HG02870 (cell line): Measurements from ENCODE around the gene NCAN.

Source experiments
- ATAC-seq: cut with Tn5 transposase; IDR thresholded peaks from one replicate; pipeline ENCODE4 v1.9.1; 2021; ENCODE audit warnings: mild to moderate bottlenecking, moderate library complexity; ENCODE audit not compliant: unreplicated experiment

NCAN gene

GRCh38 chr19:19258589-19259338, 47.0 kb downstream of the NCAN start:
- ATAC-seq: no peak

DNA sequence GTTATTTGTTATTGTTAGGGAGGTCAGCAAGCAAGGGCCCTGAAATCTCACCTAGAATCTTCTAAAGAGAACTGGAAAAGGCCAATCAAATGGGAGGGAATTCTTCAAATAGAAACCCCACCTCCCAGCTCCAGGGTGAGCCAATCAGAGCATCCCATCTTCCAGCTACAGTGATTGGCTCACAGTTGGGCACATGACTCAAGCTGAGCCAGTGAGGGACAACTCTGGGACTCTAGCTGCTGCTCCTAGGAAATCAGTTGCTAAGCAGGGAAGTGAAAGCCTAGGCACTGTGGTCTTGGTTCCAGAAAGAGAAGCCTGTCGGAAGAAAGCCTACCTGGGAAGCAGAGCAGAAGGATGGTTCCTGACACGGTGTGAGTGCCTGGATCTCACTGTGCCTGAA, 48.0 kb downstream of the NCAN start:
- no peak for ATAC-seq

DNA sequence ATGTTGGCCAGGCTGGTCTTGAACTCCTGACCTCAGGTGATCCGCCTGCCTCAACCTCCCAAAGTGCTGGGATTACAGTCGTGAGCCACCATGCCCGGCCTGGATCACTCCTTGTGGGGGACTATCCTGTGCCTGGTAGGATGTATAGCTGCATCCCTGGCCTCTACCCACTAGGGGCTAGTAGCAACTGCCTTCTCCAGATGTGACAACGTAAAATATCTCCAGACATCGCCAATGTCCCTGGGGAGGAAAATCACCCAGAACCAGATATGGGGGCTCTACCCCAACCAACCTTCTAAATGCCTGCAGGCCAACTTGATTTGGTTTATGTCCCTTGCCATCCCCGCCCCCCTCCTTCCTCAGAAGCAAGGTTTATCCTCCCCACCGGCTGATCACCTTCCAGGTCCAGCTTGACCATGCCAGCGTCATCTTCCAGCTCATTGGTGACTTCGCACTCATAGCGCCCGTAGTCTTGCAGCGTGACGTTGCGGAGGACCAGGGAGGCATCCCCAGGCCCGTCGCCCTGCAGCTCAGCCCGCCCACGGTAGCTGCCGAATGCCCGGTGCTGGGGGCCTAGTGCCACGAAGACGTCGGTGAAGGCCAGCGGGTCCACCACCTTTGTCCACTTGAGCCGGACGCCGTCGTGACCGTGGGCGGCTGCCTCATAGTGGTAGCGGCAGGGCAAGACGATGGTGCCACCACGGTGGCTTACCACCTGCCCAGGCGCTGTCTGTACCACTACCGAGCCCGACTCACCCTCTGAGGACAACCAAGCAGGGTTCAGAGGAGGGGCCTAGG, 48.9 kb downstream of the NCAN start:
- ATAC-seq: no peak

DNA sequence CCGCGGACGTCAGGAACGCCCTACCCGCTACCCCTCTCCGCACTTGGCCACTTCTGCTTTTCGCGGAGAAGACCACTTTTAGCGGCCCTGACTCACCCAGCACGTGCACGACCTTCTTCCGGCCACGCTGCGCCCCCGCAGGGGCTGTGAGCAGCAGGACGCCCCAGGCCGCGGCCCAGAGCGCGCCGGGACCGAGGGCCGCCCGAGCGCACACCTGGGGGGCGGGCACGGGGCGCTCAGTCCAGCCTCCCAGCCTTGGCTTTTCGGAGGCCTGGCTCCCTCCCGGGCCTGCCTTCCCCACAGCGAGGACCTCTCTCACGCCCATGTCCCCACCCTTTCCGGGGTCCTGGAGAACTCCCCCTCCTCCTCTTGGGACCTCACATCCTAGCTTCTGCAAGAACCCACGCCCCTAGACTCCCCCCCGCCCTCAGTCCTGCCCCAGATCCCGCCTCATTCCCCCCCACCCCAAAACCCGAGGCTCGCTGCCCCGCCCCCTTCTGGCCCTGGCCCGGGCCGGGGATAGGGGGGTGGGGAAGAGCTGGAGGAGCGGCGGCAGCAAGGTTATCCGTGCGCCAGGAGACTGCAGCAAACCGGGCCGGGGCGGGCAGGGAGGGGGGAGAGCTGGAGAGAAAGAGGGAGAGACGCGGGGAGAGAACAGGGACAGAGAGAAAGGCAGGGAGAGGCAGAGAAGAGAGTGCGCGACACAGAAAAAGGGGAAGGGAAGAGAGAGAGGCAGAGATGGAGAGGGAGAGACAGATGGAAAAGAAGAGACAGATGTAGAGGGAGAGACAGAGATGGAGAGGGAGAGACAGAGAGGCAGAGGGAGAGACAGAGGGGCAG, 49.8 kb downstream of the NCAN start:
- no peak for ATAC-seq

GRCh38 chr19:19262190-19263057, 50.7 kb downstream of the NCAN start:
- no peak for ATAC-seq

GRCh38 chr19:19263886-19264487, 52.2 kb downstream of the NCAN start:
- ATAC-seq: no peak

GRCh38 chr19:19267305-19267704, 55.5 kb downstream of the NCAN start:
- no peak for ATAC-seq

DNA sequence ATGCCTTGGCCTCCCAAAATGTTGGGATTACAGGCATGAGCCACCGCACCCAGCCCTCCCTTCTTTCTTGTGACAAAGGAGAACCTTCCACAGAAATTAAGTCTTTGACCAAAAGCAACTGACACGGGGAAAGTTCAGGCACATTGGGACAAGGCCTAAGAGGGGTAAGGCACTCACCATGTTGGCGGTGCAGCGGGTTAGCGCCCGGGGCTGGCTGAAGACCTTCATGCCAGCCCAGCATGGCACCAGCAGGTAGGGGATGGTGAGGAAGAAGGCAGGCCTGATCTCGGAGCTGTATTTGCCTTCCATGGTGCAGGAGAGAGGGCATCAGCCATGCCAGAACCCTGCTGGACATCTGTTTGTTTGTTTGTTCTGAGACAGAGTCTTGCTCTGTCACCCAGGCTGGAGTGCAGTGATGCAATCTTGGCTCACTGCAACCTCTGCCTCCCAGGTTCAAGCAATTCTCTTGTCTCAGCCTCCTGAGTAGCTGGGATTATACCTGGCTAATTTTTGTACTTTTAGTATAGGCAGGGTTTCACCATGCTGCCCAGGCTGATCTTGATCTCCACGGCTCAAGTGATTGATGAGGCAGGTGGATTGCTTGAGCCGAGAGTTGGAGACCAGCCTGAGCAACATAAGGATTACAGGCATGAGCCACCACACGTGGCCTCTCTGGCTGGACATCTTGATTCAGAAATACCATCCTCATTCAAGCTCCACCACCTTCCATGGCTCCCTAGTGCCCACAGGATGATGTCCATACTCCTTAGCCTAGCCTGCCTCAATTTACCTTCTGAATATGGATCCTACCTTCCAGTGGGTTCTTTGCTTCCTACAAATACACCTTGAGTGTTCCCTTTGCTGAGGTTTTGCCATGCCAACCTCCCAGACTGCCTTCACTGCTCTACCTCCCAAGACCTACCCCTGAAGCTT, 57.0 kb downstream of the NCAN start:
- no peak for ATAC-seq

- ATAC-seq: no peak
Observed at GRCh38 chr19:19269952-19270694, 58.4 kb downstream of the NCAN start.

- ATAC-seq: no peak
Observed at GRCh38 chr19:19270749-19271571, 59.2 kb downstream of the NCAN start.

- no peak for ATAC-seq
Observed at GRCh38 chr19:19271828-19272599, 60.3 kb downstream of the NCAN start.

- ATAC-seq: no peak
Observed at GRCh38 chr19:19274146-19274545, 62.4 kb downstream of the NCAN start.

DNA sequence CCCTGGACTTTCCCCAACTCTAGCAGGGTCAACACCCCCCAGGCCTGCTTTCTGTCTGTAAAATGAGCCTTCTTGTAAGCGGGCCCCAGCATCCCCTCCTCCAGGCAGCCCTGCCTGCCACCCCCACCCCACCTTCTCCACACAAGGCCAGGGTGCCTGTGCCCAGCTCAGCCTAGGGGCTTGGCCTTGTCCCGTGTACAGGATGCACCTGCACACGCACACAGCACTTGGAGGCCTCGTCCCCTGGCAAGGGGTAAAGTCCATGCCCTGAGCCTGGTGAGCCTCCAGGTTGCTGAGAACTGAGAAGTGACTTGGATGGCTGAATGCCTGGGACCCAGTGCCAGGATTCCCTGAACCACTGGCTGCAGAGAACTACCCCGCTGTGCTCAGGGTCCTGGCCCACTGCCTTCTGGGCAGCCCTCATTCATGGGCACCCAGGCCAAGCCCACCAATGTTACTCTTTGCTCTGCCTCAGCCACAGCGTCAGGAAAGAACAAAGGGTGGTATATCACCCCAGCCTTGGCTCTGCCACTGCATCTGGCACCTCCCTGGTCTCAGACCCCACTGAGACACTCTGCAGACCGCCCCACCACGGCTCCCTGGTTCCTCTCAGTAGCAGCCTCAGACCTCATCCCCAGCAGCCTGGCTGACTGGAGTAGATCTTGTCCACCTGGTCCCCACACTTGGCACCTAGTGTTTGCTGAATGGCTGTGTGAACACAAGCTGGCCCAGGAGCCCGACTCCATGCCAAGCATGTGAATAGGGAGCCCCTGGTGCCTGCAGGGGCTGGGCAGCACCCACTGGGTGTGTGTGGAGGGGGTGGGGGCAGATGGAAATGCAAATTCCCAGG, 63.2 kb downstream of the NCAN start:
- no peak for ATAC-seq

GRCh38 chr19:19276386-19276785, 64.6 kb downstream of the NCAN start:
- ATAC-seq: no peak

- no peak for ATAC-seq
Observed at GRCh38 chr19:19276851-19277250, 65.1 kb downstream of the NCAN start.

DNA sequence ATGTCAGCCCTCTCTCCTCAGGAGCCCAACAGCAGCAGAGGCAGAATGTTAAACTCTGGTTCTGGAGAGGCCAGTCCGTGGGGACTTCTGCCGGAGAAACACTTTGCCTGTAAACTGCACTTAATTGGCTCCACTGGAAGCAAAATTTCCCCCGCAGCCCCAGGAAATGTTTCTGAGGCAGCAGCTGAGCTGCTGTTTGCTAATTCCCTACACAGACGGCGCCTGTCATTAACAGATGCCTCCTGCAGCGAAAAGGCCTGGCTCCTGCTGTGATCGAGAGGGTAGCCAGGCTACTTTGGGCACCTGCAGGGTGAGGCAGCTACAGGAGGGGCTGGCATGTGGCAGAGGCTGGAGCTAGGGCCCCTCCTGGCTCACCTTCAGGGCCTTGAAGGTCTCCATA, 66.6 kb downstream of the NCAN start:
- no peak for ATAC-seq
